ENCODE results near the gene LHX1.

Gene LHX1

DNA sequence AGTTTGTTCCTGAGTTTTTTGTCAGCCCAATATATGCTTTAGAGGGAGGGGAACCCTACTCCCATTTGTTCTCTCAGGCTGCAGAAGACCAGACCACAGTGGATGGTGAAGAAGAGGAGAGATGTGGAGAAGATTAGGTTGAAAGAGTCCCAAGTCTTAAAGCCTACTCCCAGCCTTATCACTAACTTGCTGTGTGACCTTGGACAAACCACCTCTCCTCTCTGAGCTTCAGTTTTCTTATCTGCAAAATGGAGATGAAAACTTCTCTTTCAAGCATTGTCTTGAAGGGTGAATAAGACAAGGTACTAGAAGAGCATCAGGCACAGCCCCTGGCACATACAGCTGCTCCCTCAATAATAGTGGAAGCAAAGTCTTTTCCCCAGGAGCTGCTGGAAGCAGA is 15.1 kb upstream of the LHX1 start:
- DNase-seq (ENCODE audit: low read depth, low spot score), result no peak

DNA sequence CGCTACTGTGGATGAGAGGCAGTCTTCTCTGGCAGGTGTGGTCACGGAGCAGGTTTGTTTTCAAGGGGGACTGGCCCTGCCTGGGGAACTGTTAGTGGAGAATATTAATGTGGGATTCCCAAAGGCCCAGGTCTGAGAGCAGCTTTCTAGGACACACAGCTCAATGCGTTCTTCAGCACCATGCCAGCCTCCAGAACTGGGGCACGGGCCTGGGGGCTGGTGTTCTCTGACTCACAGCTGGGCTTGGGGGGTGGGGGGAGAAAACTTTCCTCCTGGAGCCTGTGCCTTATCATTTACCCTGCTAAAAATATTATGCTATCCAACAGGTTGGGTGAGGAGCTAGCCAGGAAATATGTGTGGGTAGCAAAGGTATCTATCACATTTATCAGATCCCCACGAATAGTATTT is 13.5 kb upstream of the LHX1 start:
- no peak for DNase-seq (ENCODE audit: low read depth, low spot score)

- DNase-seq (ENCODE audit: low read depth, low spot score), result no peak
Observed at GRCh38 chr17:36926226-36926625, 11.0 kb upstream of the LHX1 start.

DNA sequence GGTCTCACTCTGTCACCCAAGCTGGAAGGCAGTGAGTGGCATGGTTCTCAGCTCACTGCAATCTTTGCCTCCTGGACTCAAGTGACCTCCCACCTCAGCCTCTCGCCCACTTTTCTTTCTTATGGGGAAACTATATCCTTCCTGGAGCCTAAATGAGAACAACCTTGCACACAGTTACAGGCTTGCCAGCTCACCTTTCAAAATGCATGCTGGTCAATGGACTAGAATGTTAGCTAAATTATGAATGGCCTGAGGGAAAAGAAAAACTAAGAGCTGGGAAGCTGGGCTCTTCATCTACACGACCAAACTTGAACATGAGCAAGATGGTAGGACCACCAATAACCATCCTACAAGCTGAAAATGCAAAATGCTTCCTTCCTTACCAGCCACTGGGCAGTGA is 10.6 kb upstream of the LHX1 start:
- no peak for DNase-seq (ENCODE audit: low read depth, low spot score)

DNA sequence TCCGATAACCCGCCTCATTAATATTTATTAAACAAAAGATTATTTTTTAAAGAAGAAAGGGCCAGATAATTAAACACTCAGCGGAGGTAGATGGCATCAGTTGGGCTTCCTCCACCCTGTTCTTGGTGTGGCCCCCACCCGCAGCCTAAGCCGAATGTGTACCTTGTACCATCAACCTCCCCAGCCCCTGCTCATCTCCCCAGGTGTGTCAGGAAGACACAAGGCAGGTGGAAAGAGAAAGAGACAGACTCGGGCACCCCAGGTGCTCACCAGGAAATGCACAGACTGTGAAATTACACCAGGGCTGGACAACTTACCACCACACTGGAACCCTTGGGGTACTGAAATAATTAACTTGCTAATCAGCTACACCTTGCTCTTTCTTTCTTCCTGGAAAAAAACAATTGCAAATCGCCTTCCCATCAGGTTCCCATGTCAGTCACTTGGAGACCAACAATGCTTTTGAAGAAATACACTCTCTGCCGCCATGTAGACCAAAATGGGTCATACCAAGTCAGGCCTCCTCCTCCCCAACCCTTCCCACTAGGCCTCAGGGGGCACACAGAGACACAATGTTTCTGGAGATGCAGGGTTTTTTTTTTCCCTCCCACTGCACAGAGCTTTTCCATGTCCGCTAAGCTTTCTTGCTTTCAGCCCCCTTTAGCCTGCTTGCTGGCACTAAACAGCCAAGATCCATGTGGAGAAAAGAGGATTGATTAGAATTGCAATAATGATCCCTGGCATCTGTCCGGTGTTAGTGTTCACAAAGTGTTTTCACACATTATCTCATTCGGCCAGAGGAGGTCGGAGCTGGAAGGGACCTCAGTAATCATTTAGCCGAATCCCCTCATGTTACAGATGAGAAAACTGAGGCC is 8.6 kb upstream of the LHX1 start:
- no peak for DNase-seq (ENCODE audit: low read depth, low spot score)

GRCh38 chr17:36929851-36930582 is 7.3 kb upstream of the LHX1 start:
- DNase-seq (ENCODE audit: low read depth, low spot score), result no peak

- no peak for DNase-seq (ENCODE audit: low read depth, low spot score)
Observed at GRCh38 chr17:36930583-36930900, 6.7 kb upstream of the LHX1 start.

DNA sequence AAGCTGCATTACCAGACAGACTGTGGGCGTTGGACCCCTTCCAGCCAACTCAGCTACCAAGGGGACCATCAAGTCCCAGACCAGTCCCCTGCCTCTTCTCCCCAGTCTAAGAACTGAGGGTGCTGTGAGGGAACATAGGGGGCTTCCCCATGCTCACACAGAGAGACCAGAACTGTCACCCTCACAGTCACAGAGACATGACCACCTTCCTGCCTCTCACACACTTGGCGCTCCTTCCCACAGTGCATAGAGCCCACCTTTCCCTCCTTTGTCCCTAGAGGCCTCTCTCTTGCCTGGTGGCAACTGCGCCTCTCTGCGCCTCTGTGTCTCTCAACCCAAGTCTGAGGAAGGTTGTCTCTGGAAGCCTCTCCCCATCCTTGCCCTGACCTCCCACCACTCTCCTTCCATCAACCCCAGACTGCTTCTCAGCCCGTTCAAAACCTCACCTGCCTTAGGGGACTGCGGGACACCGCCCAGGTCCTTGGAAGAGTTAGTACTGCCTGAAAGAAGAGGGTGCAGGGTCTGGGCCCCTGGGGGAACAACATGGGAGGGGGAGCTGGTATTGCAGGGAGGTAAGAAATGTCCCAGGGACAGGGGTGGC is 6.1 kb upstream of the LHX1 start:
- no peak for DNase-seq (ENCODE audit: low read depth, low spot score)

DNA sequence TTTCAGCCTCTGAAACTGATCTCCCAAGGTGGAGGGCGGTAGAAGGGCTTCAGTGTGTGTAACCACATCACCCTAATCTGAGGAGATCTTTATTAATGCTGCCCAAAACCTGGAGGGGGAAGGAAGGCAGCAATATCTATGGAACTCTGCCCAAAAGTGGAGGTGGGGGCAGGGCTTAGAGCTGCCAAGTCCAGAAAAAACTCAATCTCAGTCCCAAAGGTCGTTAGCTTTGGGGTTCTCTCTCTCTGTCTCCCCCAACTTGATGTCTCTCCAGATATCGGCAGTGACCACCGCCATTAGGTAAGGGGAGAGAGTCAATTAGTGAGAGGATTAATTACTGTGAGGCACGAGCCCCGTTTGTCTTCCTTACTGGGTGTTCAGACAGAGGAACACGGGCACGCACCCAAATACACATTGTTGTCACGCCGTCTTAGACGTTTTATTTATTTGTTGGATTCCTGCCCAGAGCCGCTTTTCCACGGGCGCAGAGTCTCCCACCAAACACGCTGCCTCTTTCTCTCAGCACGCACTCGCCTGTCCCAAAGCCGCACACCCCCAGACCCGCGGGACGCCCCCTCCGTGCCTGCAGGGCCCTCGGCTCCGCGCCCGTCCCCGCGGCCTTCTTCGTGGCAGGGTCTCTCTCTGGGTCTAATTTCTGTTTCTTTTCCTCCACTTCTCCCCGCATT is 5.4 kb upstream of the LHX1 start:
- no peak for DNase-seq (ENCODE audit: low read depth, low spot score)

DNA sequence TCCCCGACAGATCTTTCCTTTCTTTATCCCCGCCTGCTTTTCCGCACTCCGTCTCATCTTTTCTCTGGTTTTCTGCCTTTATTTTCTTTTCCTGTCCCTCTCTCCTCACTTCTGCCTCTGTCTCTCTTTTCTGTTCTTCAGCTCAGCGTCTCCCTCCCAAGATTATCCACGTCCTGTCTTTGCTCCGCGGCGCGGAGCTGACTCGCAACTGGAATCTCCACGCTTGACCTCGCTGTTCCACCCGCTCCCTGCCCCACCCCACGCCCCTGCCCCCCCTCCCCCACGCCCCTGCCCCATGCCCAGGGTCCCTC is 4.9 kb upstream of the LHX1 start:
- DNase-seq (ENCODE audit: low read depth, low spot score), result no peak

DNA sequence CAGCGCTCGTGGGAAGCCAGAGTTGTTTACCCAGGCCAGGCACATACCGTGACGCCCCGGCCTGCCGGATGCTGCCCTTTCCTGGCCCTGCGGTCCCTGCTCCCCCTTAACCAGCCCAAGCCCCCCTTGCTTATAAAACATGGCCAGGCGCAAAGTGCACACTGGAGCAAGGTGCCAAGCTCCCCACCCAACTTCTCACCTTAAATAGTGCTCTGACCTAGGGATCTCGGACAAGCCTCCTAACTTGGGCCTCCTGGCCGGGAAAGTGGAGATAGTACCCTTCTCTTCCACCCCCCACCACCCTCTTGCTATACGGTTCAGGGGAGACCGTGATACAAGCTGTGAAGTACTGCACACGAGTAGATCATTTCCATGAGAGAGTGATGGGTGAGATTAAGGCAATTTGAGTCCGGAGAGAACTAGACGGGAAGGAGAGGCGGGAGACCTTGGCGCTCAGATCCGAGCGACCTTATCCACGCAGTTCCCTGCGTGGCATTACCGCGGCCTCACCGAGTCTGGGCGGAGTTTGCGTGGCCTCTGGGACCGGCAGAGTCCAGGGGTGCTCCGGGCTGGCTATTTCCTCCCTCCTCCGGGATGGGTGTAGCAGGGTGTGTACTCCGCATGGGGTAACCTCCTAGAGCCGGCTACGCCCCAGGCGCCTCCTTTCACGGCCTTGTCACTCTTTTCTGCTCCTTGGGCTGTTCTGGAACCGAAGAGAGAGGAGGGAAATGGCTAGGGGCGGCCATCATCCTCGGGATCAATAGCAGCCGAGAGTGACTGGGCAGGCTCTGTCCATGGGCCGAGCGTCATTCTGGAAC is 4.4 kb upstream of the LHX1 start:
- DNase-seq (ENCODE audit: low read depth, low spot score), result no peak

GRCh38 chr17:36933512-36934143 is 3.6 kb upstream of the LHX1 start:
- no peak for DNase-seq (ENCODE audit: low read depth, low spot score)

- no peak for DNase-seq (ENCODE audit: low read depth, low spot score)
Observed at GRCh38 chr17:36934144-36934691, 3.1 kb upstream of the LHX1 start.

DNA sequence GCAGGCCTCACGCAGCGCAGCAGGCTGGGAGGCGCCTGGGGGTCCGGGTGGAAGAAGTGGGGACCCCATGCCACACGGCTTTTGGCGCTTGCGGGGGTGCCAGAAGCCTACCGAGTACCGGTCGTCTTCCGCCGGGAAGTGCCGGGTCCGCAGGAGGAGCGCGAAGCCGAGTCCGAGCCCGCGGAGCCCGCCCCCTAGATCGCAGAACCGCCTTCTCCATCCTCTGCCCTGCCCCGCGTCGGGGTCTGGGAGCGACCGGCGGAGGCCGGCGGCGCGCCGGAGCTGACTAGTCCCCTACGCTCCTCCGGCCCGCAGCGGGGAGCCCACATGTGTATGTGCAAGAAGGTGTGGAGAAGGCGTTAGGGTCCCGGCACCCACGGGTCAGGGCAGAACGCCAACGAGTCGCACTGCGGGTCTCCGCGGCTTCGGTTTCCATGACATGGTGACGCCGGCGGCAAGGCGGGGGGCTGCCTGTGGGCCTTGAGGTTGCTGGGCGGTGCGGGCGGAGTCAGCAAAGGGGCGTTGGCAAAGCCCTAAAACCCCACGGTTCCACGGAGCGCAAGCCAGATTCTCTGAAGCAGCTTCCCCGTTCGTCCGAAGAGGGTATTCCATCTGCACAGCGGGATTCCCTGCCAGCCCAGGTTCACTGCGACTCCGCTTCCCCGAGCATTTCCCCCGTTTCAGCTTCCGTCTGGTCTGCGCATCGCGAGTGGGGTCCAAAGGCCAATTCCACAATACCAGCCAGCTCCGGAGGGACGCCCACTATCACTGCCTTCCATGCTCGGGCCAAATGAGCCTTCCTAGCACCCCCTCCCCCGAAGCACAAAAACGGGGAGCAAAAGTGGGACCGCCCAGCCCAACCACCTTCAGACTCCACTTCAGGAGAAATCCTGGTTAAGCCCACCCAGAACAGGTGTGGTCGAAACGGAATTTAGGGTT is 2.3 kb upstream of the LHX1 start:
- DNase-seq (ENCODE audit: low read depth, low spot score), result no peak

- DNase-seq (ENCODE audit: low read depth, low spot score), result no peak
Observed at GRCh38 chr17:36935671-36936454, 1.4 kb upstream of the LHX1 start.

GRCh38 chr17:36936455-36937000 is 747 bp upstream of the LHX1 start:
- no peak for DNase-seq (ENCODE audit: low read depth, low spot score)

DNA sequence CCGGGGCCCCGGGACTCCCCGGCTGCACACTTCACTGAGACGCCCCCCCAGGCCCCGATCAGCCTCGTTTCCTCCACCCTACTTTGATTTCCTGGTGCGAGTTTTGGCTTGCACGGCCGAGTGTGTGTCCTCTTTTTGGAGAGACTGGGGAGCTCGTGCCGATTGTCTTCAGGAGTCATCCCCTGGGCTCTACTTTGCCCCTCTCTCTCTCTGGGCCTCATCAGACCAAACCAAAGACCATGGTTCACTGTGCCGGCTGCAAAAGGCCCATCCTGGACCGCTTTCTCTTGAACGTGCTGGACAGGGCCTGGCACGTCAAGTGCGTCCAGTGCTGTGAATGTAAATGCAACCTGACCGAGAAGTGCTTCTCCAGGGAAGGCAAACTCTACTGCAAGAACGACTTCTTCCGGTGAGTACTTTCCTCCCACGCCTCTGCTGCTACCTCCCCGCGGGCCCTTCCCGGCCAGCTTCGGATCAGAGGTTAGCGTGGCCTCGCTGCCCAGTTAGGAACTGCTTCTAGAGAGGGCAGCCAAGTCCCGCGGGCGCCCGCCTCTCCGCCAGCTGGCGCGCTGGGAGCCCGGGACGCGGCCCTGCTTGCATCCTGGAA is 787 bp downstream of the LHX1 start:
- DNase-seq (ENCODE audit: low read depth, low spot score), result no peak

DNA sequence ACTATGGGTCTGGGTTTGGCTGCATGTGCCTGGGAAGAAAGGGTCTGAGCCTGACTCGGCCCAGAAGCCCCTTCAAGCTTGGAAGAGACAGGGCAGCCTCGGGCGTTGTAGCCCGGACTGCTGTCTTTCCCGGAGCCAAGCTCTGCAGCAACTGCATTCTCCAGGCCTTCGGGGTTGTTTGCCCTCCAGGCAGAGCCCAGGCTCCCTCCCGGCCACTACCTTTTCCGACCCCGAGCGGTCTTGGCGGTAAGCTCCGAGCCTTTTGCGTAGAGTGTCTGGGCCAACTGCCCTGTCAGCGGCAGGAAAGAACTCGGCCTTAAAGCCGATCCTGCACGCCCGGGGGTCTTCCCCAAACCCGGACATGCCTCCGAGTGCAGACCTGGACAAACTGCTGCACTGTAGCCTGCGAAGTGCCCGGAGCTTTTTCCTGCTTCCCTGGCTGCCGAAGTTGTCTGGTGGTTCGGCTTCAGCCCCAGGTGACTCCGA is 1.3 kb downstream of the LHX1 start:
- DNase-seq (ENCODE audit: low read depth, low spot score), result no peak
